ENCODE results near the gene AKR1A1. TPM values are rescaled to one million over a fixed set of nuclear protein-coding genes. Genes with fewer than 3 reads are reported as not detected.

The AKR1A1 gene
- total and polyA plus RNA-seq, 2 experiments from 2014 or later = 145 to 291 TPM

DNA sequence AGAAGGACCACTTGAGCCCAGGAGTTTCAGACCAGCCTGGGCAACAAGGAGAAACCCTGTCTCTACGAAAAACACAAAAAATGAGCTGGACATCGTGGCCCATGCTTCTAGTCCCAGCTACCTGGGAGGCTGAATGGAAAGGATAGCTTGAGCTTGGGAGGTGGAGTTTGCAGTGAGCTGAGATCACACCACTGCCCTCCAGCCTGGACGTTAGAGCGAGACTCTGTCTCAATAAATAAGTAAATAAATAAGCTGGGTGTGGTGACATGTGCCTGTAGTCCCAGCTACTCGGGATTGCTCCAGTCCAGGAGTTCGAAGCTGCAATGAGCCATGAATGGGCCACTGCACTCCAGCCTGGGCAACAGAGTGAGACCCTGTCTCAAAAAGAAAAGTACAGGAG lies 3.6 kb downstream of the AKR1A1 start:
- TF ChIP-seq, protein P1, sequence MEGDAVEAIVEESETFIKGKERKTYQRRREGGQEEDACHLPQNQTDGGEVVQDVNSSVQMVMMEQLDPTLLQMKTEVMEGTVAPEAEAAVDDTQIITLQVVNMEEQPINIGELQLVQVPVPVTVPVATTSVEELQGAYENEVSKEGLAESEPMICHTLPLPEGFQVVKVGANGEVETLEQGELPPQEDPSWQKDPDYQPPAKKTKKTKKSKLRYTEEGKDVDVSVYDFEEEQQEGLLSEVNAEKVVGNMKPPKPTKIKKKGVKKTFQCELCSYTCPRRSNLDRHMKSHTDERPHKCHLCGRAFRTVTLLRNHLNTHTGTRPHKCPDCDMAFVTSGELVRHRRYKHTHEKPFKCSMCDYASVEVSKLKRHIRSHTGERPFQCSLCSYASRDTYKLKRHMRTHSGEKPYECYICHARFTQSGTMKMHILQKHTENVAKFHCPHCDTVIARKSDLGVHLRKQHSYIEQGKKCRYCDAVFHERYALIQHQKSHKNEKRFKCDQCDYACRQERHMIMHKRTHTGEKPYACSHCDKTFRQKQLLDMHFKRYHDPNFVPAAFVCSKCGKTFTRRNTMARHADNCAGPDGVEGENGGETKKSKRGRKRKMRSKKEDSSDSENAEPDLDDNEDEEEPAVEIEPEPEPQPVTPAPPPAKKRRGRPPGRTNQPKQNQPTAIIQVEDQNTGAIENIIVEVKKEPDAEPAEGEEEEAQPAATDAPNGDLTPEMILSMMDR (IDR thresholded peaks at IDR 0.05; ENCODE audit: low read depth, low read length) = no peak
- Histone ChIP-seq H3K36me3 (peaks cover 11% of the 10 kb centered on the region), H3K27ac (no peak overlapping the region), H3K4me3 (no peak overlapping the region), H3K27me3 (no peaks in the 10 kb centered on the region), H3K4me1 (ENCODE audit: low read depth) (peaks cover 14% of the 10 kb centered on the region), H3K9me3 (ENCODE audit: low read depth) (no peaks in the 10 kb centered on the region)
- DNase-seq (ENCODE audit: low read depth in 1 of 2, low spot score in 1 of 2) = no peak

DNA sequence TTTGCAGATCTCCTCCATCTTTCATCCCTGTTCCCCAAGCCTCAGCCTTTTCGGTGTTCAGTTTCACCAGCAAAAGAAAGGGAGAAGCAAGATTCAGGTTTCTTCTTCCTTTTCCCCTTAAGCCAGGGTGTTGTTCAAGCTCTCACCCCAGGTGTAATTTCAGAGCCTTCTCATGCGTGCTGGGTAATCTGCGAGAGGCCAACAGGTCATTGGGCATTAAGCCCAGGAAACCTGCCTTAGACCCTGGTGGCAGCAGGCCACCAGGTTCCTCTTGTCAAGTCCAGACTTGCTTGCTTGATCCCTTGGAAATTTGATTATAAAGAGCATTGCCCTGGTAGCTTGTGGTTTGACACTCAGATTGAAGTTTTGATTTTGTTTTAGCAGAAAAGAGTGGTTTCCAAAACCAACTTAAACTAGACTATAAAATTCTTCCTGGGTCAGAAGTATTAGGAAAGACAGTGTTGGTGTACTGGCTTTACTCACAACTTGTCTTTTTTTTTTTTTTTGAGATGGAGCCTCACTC lies 6.9 kb downstream of the AKR1A1 start:
- DNase-seq (ENCODE audit: low read depth in 1 of 2, low spot score in 1 of 2) = no peak
- Histone ChIP-seq H3K27ac (peak overlapping the region; percentile 55), H3K27me3 (no peaks in the 10 kb centered on the region), H3K36me3 (peaks cover 15% of the 10 kb centered on the region), H3K4me1 (ENCODE audit: low read depth) (no peaks in the 10 kb centered on the region), H3K4me3 (no peak overlapping the region), H3K9me3 (ENCODE audit: low read depth) (no peaks in the 10 kb centered on the region)
- TF ChIP-seq, protein P1 (IDR thresholded peaks at IDR 0.05; ENCODE audit: low read depth, low read length) = no peak

DNA sequence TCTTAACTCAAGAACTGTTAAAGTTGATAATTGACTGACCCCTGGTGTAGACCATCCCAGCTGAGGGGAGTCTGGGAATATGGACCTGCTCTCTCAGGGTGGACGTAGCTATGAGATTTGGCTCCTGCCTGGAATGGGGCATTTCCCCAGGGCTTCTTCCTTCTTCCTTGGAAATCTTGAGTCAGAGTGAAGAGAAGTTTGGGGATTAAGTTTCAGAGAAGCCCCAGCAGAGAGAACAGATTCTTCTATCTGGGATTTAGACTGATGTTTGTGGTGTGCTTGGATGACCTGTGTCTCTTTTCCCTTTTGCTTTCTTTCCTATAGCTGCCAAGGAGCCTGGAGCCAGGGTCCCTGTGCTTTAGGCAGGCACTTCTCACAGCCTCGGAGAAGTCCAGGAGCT lies 13.2 kb downstream of the AKR1A1 start:
- TF ChIP-seq, protein P1 (IDR thresholded peaks at IDR 0.05; ENCODE audit: low read depth, low read length) = no peak
- Histone ChIP-seq H3K4me3 (no peak overlapping the region), H3K27me3 (no peaks in the 10 kb centered on the region), H3K9me3 (ENCODE audit: low read depth) (no peaks in the 10 kb centered on the region), H3K4me1 (ENCODE audit: low read depth) (peaks cover 11% of the 10 kb centered on the region), H3K36me3 (peaks cover 18% of the 10 kb centered on the region), H3K27ac (peak overlapping the region; percentile 73)
- no peak for DNase-seq (ENCODE audit: low read depth in 1 of 2, low spot score in 1 of 2)

DNA sequence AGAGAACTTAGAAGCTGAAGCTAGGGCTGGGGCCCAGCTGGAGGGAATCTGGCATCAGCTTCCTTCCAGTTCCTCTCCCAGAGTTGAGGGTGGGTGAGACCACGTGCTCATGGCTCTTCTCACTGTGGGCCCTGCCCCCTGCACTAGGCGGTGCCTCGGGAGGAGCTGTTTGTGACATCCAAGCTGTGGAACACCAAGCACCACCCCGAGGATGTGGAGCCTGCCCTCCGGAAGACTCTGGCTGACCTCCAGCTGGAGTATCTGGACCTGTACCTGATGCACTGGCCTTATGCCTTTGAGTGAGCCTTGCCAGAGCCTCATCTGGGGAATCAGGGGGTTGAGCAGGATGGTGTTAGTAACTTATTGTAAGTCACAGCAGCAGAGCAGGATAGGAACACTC lies 16.1 kb downstream of the AKR1A1 start:
- H3K4me3 ChIP-seq = no peak overlapping the region
- peak in 1 of 2 donors; percentile 16 for DNase-seq (ENCODE audit: low read depth in 1 of 2, low spot score in 1 of 2)
- H3K36me3 ChIP-seq = peaks cover 17% of the 10 kb centered on the region
- H3K27ac ChIP-seq = peak overlapping the region; percentile 39
- H3K27me3 ChIP-seq = no peaks in the 10 kb centered on the region
- peaks cover 11% of the 10 kb centered on the region for H3K4me1 ChIP-seq (ENCODE audit: low read depth)
- H3K9me3 ChIP-seq (ENCODE audit: low read depth) = no peaks in the 10 kb centered on the region
- TF ChIP-seq, protein P1 (IDR thresholded peaks at IDR 0.05; ENCODE audit: low read depth, low read length) = no peak

DNA sequence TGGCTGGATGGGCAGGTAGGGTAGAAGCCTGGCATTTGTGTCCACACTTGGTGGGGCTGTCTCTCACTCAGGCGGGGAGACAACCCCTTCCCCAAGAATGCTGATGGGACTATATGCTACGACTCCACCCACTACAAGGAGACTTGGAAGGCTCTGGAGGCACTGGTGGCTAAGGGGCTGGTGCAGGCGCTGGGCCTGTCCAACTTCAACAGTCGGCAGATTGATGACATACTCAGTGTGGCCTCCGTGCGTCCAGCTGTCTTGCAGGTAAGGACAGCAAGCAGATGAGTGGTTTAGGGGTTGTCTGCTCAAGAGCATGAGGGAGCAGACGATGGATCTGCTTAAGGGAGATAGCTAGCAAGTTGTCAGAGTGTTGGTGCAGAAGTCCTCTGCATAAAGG lies 17.3 kb downstream of the AKR1A1 start:
- H3K36me3 ChIP-seq = peaks cover 14% of the 10 kb centered on the region
- TF ChIP-seq, protein P1 (IDR thresholded peaks at IDR 0.05; ENCODE audit: low read depth, low read length) = no peak

More for the DNA sequence above, 17.3 kb downstream of the AKR1A1 start:
- DNase-seq (ENCODE audit: low read depth in 1 of 2, low spot score in 1 of 2) = no peak
- Histone ChIP-seq H3K27me3 (no peaks in the 10 kb centered on the region), H3K9me3 (ENCODE audit: low read depth) (no peaks in the 10 kb centered on the region), H3K4me3 (no peak overlapping the region), H3K27ac (no peak overlapping the region), H3K4me1 (ENCODE audit: low read depth) (peaks cover 11% of the 10 kb centered on the region)
